WTC11 (cell line): Measurements from ENCODE around the gene ALCAM. TPM values are rescaled to one million over a fixed set of nuclear protein-coding genes. Genes with fewer than 3 reads are reported as not detected.
A peak's percentile ranks its signal among the peaks of the same experiment; 100 is the strongest.
"Not testable (repeated sequence)": the region's sequence is repeated elsewhere in the genome, so short reads cannot be mapped to it uniquely, and the experiment has no call there.

Source experiments
- ATAC-seq: fragments of 200-7000 bp; cut with Tn5 transposase; 2 replicates; pipeline ENCODE4 v1.10.0; 2021; ENCODE audit warnings: mild to moderate bottlenecking, moderate library complexity
- CTCF ChIA-PET: fragments of 300-600 bp; sonication (Branson Sonifier 250); formaldehyde crosslinking; loops from one replicate; lab custom pipeline; 2021; ENCODE audit warnings: antibody characterized with exemption; lab: Charles Lee
- POLR2A ChIA-PET: fragments of 350-600 bp; sonication (Branson Sonifier 250); formaldehyde crosslinking; loops from one replicate; lab custom pipeline; 2021; ENCODE audit warnings: antibody characterized with exemption; lab: Charles Lee
- DNase-seq: peaks from one replicate; pipeline ENCODE4 v3.0.0; 2021; ENCODE audit warnings: low spot score
- H3K27ac Mint-ChIP-seq: 2 replicates; pipeline ENCODE4 v1.8.0; 2021; ENCODE audit warnings: mixed read lengths
- H3K27me3 Mint-ChIP-seq: 2 replicates; pipeline ENCODE4 v1.8.0; 2021; ENCODE audit warnings: low read depth, mild to moderate bottlenecking, moderate library complexity, mixed read lengths
- H3K36me3 Mint-ChIP-seq: 2 replicates; pipeline ENCODE4 v1.8.0; 2021; ENCODE audit warnings: mixed read lengths
- H3K4me1 Mint-ChIP-seq: 2 replicates; pipeline ENCODE4 v1.8.0; 2022; ENCODE audit warnings: mixed read lengths
- H3K4me3 Mint-ChIP-seq: 2 replicates; pipeline ENCODE4 v1.8.0; 2021; ENCODE audit warnings: mild to moderate bottlenecking, moderate library complexity, mixed read lengths
- H3K9me3 Mint-ChIP-seq: 2 replicates; pipeline ENCODE4 v1.8.0; 2021; ENCODE audit warnings: mixed read lengths
- ATF6 ChIP-seq: sonication (generic); formaldehyde crosslinking; IDR thresholded peaks from 2 replicates; pipeline ENCODE4 v1.8.1; 2023; ENCODE audit warnings: mild to moderate bottlenecking, missing genetic modification reagents
- ELF4 ChIP-seq: sonication (generic); formaldehyde crosslinking; IDR thresholded peaks from 2 replicates; pipeline ENCODE4 v1.8.1; 2022; ENCODE audit warnings: low read depth, mild to moderate bottlenecking, moderate library complexity, missing genetic modification reagents
- ETV6 ChIP-seq: sonication (generic); formaldehyde crosslinking; IDR thresholded peaks from 2 replicates; pipeline ENCODE4 v1.8.1; 2022; ENCODE audit warnings: mild to moderate bottlenecking, missing genetic modification reagents
- MXD4 ChIP-seq: fragments of 250-450 bp; sonication (Bioruptor Pico); IDR thresholded peaks from 2 replicates; pipeline ENCODE4 v1.8.0; 2021; ENCODE audit warnings: mild to moderate bottlenecking, moderate library complexity, borderline replicate concordance
- NFATC4 ChIP-seq: fragments of 250-450 bp; sonication (Bioruptor Pico); IDR thresholded peaks from 2 replicates; pipeline ENCODE4 v1.9.0; 2021; ENCODE audit warnings: mild to moderate bottlenecking
- PRDM15 ChIP-seq: sonication (generic); formaldehyde crosslinking; IDR thresholded peaks from 2 replicates; pipeline ENCODE4 v1.8.0; 2022; ENCODE audit warnings: missing genetic modification reagents
- PRRX2 ChIP-seq: fragments of 250-450 bp; sonication (Bioruptor Pico); IDR thresholded peaks from 2 replicates; pipeline ENCODE4 v1.8.0; 2021; ENCODE audit warnings: mild to moderate bottlenecking
- RELA ChIP-seq: sonication (generic); formaldehyde crosslinking; IDR thresholded peaks from 2 replicates; pipeline ENCODE4 v1.8.1; 2022; ENCODE audit warnings: missing genetic modification reagents, mild to moderate bottlenecking, borderline replicate concordance
- TEAD1 ChIP-seq: sonication (generic); formaldehyde crosslinking; IDR thresholded peaks from 2 replicates; pipeline ENCODE4 v1.8.0; 2022; ENCODE audit warnings: mild to moderate bottlenecking, missing genetic modification reagents
- USF1 ChIP-seq: sonication (generic); formaldehyde crosslinking; IDR thresholded peaks from 2 replicates; pipeline ENCODE4 v1.8.0; 2022; ENCODE audit warnings: mild to moderate bottlenecking, missing genetic modification reagents
- ZNF671 ChIP-seq: fragments of 250-450 bp; sonication (Bioruptor Pico); IDR thresholded peaks from 2 replicates; pipeline ENCODE4 v1.8.0; 2021; ENCODE audit warnings: mild to moderate bottlenecking
- total RNA-seq: library from RNA; stranded (reverse); gene quantifications from 3 replicates; pipeline ENCODE4 v1.2.3, GENCODE V29; 2021
- TF ChIP-seq, protein P1 (sequence below): sonication (generic); formaldehyde crosslinking; IDR thresholded peaks from 2 replicates; pipeline ENCODE4 v1.8.1; 2022; ENCODE audit warnings: missing genetic modification reagents, borderline replicate concordance

Gene ALCAM
- total RNA-seq, 1 experiment from 2014 or later = 30.7 TPM

GRCh38 chr3:105388176-105388575, 21.5 kb downstream of the ALCAM start:
- H3K27me3 Mint-ChIP-seq = no peaks in the 10 kb centered on the region
- no peak overlapping the region for H3K4me3 Mint-ChIP-seq
- CTCF ChIA-PET = no interaction called here
- no peak overlapping the region for H3K27ac Mint-ChIP-seq
- no peak for DNase-seq
- ATAC-seq = no peak
- POLR2A ChIA-PET = no interaction called here
- TF ChIP-seq, protein P1, sequence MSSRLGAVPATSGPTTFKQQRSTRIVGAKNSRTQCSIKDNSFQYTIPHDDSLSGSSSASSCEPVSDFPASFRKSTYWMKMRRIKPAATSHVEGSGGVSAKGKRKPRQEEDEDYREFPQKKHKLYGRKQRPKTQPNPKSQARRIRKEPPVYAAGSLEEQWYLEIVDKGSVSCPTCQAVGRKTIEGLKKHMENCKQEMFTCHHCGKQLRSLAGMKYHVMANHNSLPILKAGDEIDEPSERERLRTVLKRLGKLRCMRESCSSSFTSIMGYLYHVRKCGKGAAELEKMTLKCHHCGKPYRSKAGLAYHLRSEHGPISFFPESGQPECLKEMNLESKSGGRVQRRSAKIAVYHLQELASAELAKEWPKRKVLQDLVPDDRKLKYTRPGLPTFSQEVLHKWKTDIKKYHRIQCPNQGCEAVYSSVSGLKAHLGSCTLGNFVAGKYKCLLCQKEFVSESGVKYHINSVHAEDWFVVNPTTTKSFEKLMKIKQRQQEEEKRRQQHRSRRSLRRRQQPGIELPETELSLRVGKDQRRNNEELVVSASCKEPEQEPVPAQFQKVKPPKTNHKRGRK = no peak
- TF ChIP-seq MXD4 (CRISPR knock-in tag) = no peak
- TF ChIP-seq RELA = no peak
- TF ChIP-seq ATF6 (CRISPR knock-in tag) = no peak
- no peak for TF ChIP-seq PRRX2
- peaks cover 35% of the 10 kb centered on the region for H3K9me3 Mint-ChIP-seq
- H3K36me3 Mint-ChIP-seq = peaks cover 34% of the 10 kb centered on the region
- no peaks in the 10 kb centered on the region; the same call in 1 of the 2 replicates for H3K4me1 Mint-ChIP-seq

DNA sequence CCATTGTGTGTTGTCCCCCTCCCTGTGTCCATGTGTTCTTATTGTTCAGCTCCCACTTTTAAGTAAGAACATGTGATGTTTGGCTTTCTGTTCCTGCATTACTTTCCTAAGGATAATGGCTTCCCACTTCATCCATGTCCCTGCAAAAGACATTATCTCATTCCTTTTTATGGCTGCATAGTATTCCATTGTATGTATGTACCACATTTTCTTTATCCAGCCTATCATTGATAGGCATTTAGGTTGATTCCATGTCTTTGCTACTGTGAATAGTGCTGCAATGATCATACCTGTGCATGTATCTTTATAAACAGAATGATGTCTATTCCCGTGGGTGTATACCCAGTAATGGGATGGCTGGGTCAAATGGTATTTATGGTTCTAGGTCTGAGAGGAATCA, 23.1 kb downstream of the ALCAM start:
- ATAC-seq, H3K4me1 Mint-ChIP-seq, DNase-seq, POLR2A ChIA-PET, H3K27me3 Mint-ChIP-seq, H3K4me3 Mint-ChIP-seq, H3K27ac Mint-ChIP-seq, CTCF ChIA-PET: not testable (repeated sequence)
- Mint-ChIP-seq H3K36me3 (peaks cover 34% of the 10 kb centered on the region), H3K9me3 (peaks cover 35% of the 10 kb centered on the region)

GRCh38 chr3:105392598-105392997, 25.9 kb downstream of the ALCAM start:
- DNase-seq, H3K27me3 Mint-ChIP-seq, POLR2A ChIA-PET, H3K27ac Mint-ChIP-seq, ATAC-seq, CTCF ChIA-PET, H3K4me3 Mint-ChIP-seq, H3K4me1 Mint-ChIP-seq: not testable (repeated sequence)
- Mint-ChIP-seq H3K36me3 (peaks cover 34% of the 10 kb centered on the region), H3K9me3 (peaks cover 35% of the 10 kb centered on the region)

DNA sequence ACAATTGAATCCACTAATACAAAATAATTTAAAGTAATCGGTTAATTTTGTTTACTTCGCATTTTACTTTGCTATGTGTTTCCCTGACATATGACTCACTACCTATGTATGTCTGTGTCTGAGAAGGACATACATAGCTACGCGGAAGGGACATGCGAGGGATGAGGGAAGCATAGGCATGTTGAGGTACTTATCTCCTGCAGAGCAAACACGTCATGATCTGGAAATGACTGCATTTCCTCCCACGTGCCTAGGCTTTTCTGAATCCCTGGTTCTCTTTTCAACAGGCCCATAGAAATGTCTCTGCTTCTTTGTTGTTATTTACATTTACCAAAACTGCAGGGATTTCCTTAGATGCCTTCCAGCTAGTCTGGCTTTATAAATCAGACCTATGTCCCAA, 27.5 kb downstream of the ALCAM start:
- Mint-ChIP-seq H3K4me3 (no peak overlapping the region), H3K9me3 (peaks cover 35% of the 10 kb centered on the region), H3K27me3 (no peaks in the 10 kb centered on the region), H3K36me3 (peaks cover 34% of the 10 kb centered on the region), H3K4me1 (peaks cover 18% of the 10 kb centered on the region), H3K27ac (peak overlapping the region; percentile 78)
- POLR2A ChIA-PET = no interaction called here
- TF ChIP-seq ELF4 (CRISPR knock-in tag) (no peak), ETV6 (0 out of 2 replicates have a peak, but pooled peaks have one; percentile 23)
- ATAC-seq (peak; percentile 67), DNase-seq (no peak)
- CTCF ChIA-PET = no interaction called here

- ATAC-seq = peak; percentile 32; the same call in 1 of the 2 replicates
- ChIA-PET POLR2A (no interaction called here), CTCF (no interaction called here)
- peaks cover 11% of the 10 kb centered on the region for H3K36me3 Mint-ChIP-seq
- peaks cover 18% of the 10 kb centered on the region for H3K4me1 Mint-ChIP-seq
- H3K4me3 Mint-ChIP-seq = no peak overlapping the region
- H3K27me3 Mint-ChIP-seq = no peaks in the 10 kb centered on the region
- no peak overlapping the region for H3K27ac Mint-ChIP-seq
- no peak for DNase-seq
- H3K9me3 Mint-ChIP-seq = peaks cover 15% of the 10 kb centered on the region
- TF ChIP-seq PRDM15 (CRISPR knock-in tag) = peak; percentile 53
- no peak for TF ChIP-seq ZNF671 (CRISPR knock-in tag)
- TF ChIP-seq USF1 (CRISPR knock-in tag) = no peak
- TF ChIP-seq NFATC4 = no peak
- no peak for TF ChIP-seq TEAD1 (CRISPR knock-in tag)
These were observed 31.3 kb downstream of the ALCAM start for GRCh38 chr3:105397974-105398373.
